Measurements from ENCODE around the gene ABHD12. TPM values are rescaled to one million over a fixed set of nuclear protein-coding genes. Genes with fewer than 3 reads are reported as not detected.

The ABHD12 gene
- total and polyA plus RNA-seq, 10 of the 15 experiments (the other 5 are each of a cell fraction or from before 2014, with no cell fraction given): 1.5 to 61.8 (median 26.7) TPM

DNA sequence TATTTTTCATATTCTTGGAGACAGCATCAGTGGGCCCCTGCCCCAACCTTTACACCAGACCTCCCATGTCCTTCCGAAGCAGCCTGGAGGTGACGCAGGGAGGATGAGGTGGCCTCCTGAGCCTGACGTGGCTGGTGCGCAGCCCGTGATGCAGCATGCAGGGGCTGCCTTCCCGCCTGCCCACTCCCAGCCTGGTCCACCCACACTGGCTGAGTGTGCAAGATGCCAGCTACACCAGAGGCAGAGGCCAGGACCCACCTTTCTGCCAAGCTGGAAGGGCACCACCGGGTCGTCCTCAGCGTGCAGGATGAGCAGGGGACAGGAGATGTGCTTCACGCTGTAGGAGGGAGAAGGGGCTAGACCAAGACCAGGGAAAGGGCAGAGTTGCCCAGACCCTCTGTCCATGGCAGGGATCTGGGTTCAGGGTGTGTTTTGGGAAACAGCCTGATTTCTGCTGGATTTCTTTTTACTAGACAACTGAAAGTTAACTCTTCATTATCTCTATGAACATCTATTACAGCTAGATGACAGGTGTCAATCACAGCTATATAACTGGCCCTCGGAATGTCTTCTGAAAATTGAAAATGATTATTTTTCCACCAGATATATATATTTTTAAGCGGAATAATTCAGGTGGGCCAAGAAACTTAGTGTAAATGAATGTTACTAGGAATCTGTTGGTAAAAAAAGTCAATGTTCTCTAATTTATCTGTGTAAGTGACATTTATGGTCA, 87.2 kb downstream of the ABHD12 start:
- Histone ChIP-seq H3K4me1 (ENCODE audit: control insufficient read depth, insufficient read depth, low read length) (0 out of 2 replicates have a peak, but pooled peaks cover 5% of the 10 kb centered on the region), H4K20me1 (ENCODE audit: control insufficient read depth, insufficient read depth) (no peaks in the 10 kb centered on the region), H2AFZ (ENCODE audit: control insufficient read depth, low read depth, low read length) (no peak overlapping the region), H3K27ac (ENCODE audit: control insufficient read depth, insufficient read depth) (no peak overlapping the region), H3K36me3 (ENCODE audit: control insufficient read depth in 2 of 2, insufficient read depth in 2 of 2, low read length in 1 of 2) (peaks cover 10 to 25% of the 10 kb centered on the region in 2 experiments; a peak in 3 of 4 replicates), H3K27me3 (replicated peaks in 1 of 2; ENCODE audit: control insufficient read depth in 2 of 2, insufficient read depth in 2 of 2, low read length in 1 of 2) (no peaks in the 10 kb centered on the region), H3K79me2 (ENCODE audit: control insufficient read depth, insufficient read depth, low read length) (no peaks in the 10 kb centered on the region), H3K9ac (ENCODE audit: control insufficient read depth, insufficient read depth, low read length) (no peak overlapping the region), H3K4me2 (ENCODE audit: control insufficient read depth, insufficient read depth) (no peak overlapping the region), H3K9me3 (replicated peaks; ENCODE audit: control insufficient read depth, insufficient read depth, low read length) (no peaks in the 10 kb centered on the region), H3K4me3 (no peak overlapping the region)
- FAIRE-seq: no peak
- intact Hi-C loops (cut with micrococcal nuclease; ENCODE audit: unreplicated experiment): no loop called here
- RAD21 ChIA-PET (ENCODE audit: unreplicated experiment): interaction anchor here (1.6 kb wide), 1 partner anchor 96 kb away, joined by 7 read pairs; no protein-coding TSS in a partner anchor
- no peak for DNase-seq (ENCODE audit: low read depth, low spot score)
- POLR2A ChIA-PET: interaction anchor here (0.5 kb wide), 1 partner anchor 115 kb away, joined by 5 read pairs; no protein-coding TSS in a partner anchor
- CTCF ChIA-PET: interaction anchor here (1.7 to 2.1 kb wide), 2 partner anchors 9 to 95 kb away, joined by 7 to 15 read pairs; no protein-coding TSS in a partner anchor
- no peak for ATAC-seq
- SMC1A ChIA-PET (ENCODE audit: uncharacterized antibody, unreplicated experiment): interaction anchor here (1.1 kb wide), 1 partner anchor 95 kb away, joined by 3 read pairs; no protein-coding TSS in a partner anchor
- WGBS (ENCODE audit: insufficient coverage, insufficient replicate concordance, low lambda C conversion rate, missing lambda C conversion rate): 96% methylated on average over 12 of the region's 12 CpGs
- in situ Hi-C loops (cut with MboI): no loop called here
- TF ChIP-seq CREM (IDR thresholded peaks at IDR 0.05; ENCODE audit: low read depth) (no peak), ZBED1 (IDR thresholded peaks at IDR 0.05; ENCODE audit: borderline replicate concordance) (no peak), POLR2A (IDR thresholded peaks at IDR 0.05; ENCODE audit: low read depth, low read length) (0 out of 2 replicates have a peak, but pooled peaks have one; percentile 6)
- TF ChIP-seq, protein P1, sequence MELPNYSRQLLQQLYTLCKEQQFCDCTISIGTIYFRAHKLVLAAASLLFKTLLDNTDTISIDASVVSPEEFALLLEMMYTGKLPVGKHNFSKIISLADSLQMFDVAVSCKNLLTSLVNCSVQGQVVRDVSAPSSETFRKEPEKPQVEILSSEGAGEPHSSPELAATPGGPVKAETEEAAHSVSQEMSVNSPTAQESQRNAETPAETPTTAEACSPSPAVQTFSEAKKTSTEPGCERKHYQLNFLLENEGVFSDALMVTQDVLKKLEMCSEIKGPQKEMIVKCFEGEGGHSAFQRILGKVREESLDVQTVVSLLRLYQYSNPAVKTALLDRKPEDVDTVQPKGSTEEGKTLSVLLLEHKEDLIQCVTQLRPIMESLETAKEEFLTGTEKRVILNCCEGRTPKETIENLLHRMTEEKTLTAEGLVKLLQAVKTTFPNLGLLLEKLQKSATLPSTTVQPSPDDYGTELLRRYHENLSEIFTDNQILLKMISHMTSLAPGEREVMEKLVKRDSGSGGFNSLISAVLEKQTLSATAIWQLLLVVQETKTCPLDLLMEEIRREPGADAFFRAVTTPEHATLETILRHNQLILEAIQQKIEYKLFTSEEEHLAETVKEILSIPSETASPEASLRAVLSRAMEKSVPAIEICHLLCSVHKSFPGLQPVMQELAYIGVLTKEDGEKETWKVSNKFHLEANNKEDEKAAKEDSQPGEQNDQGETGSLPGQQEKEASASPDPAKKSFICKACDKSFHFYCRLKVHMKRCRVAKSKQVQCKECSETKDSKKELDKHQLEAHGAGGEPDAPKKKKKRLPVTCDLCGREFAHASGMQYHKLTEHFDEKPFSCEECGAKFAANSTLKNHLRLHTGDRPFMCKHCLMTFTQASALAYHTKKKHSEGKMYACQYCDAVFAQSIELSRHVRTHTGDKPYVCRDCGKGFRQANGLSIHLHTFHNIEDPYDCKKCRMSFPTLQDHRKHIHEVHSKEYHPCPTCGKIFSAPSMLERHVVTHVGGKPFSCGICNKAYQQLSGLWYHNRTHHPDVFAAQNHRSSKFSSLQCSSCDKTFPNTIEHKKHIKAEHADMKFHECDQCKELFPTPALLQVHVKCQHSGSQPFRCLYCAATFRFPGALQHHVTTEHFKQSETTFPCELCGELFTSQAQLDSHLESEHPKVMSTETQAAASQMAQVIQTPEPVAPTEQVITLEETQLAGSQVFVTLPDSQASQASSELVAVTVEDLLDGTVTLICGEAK (IDR thresholded peaks at IDR 0.05; ENCODE audit: borderline replicate concordance): no peak
- no TSS peak for BruUV-seq (replicated peaks)
